Suprapubic skin (tissue), 4 donors: ENCODE measurements around the gene CTSE.

Source experiments
- EP300 ChIP-seq: sonication (generic); formaldehyde crosslinking; IDR thresholded peaks from one replicate; pipeline ENCODE4 v1.6.1; 2017; ENCODE audit warnings: antibody characterized with exemption
- POLR2A ChIP-seq, 2 donors: fragments of 450-650 bp; IDR thresholded peaks; one replicate each; pipeline ENCODE4 v1.6.1; 2017; ENCODE audit warnings: antibody characterized with exemption in 2 of 2, mild to moderate bottlenecking in 2 of 2, moderate library complexity in 2 of 2
- POLR2AphosphoS5 ChIP-seq, 3 donors: sonication (generic); formaldehyde crosslinking; IDR thresholded peaks; one replicate each; pipeline ENCODE4 v1.6.1; 2017; ENCODE audit warnings: antibody characterized with exemption in 3 of 3
- TF ChIP-seq, protein P1 (sequence below), 2 donors: fragments of 200-600 bp in 1 of 2; fragments of 450-650 bp in 1 of 2; sonication (generic) in 1 of 2; IDR thresholded peaks; one replicate each; pipeline ENCODE4 v1.5.1; 2016 to 2019; ENCODE audit warnings: antibody characterized with exemption in 2 of 2, mild to moderate bottlenecking in 1 of 2, moderate library complexity in 1 of 2

DNA sequence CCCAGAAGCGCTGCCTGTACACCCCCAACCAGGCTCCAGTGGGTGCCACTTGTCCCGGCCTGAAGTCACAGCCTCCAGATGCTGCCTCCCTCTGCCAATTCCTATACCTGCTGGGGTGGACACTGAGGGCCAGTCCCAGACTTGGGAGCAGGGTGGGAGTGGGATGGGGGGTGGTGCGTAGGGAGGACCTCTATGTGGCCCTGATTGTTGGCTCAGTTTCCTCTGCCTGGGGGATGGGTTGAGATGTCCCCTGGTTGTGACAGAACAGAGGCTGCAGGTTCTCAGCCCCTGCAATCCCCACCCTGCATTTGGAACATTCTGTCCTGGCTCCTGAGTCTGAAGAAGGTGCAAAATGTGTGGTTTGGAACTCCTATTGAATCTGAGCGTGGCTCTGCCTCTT lies 47.7 kb downstream of the CTSE start:
- TF ChIP-seq, protein P1, sequence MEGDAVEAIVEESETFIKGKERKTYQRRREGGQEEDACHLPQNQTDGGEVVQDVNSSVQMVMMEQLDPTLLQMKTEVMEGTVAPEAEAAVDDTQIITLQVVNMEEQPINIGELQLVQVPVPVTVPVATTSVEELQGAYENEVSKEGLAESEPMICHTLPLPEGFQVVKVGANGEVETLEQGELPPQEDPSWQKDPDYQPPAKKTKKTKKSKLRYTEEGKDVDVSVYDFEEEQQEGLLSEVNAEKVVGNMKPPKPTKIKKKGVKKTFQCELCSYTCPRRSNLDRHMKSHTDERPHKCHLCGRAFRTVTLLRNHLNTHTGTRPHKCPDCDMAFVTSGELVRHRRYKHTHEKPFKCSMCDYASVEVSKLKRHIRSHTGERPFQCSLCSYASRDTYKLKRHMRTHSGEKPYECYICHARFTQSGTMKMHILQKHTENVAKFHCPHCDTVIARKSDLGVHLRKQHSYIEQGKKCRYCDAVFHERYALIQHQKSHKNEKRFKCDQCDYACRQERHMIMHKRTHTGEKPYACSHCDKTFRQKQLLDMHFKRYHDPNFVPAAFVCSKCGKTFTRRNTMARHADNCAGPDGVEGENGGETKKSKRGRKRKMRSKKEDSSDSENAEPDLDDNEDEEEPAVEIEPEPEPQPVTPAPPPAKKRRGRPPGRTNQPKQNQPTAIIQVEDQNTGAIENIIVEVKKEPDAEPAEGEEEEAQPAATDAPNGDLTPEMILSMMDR (IDR thresholded peaks at IDR 0.05) = no peak
- TF ChIP-seq POLR2AphosphoS5 (IDR thresholded peaks at IDR 0.05) (no peak), EP300 (no peak), POLR2A (IDR thresholded peaks at IDR 0.05) (no peak)
